ENCODE data around the gene CAMKMT. TPM values are rescaled to one million over a fixed set of nuclear protein-coding genes. Genes with fewer than 3 reads are reported as not detected.

The CAMKMT gene
- total RNA-seq, 3 donors from 2014 or later (not counting 1 experiment from before 2014, with no cell fraction given), result 18.1 to 25.0 (median 20.6) TPM

- H3K36me3 ChIP-seq (ENCODE audit: control insufficient read depth, insufficient read depth, low read length), result no peaks in the 10 kb centered on the region
- H3K4me1 Mint-ChIP-seq, result peaks cover 24 to 26% of the 10 kb centered on the region in 2 donors
- no peaks in the 10 kb centered on the region for H3K9me3 ChIP-seq (ENCODE audit: control insufficient read depth, insufficient read depth, low read length)
- H3K36me3 Mint-ChIP-seq, result peaks cover 9% of the 10 kb centered on the region
- DNase-seq (peak; percentile 26 to 29), ATAC-seq (peak; percentile 60 to 97 (median 76))
- intact Hi-C loops (cut with micrococcal nuclease), result no loop called here
- H3K27me3 ChIP-seq (ENCODE audit: control insufficient read depth, insufficient read depth, low read length), result no peaks in the 10 kb centered on the region
- H3K4me3 ChIP-seq (ENCODE audit: low read length), result no peak overlapping the region
- H3K27me3 Mint-ChIP-seq (ENCODE audit: low read depth in 2 of 2), result peaks cover 12 to 16% of the 10 kb centered on the region in 2 donors
- no peak overlapping the region for H3K27ac ChIP-seq (ENCODE audit: low read length)
- H3K27ac Mint-ChIP-seq, result no peak overlapping the region
- H3K9me3 Mint-ChIP-seq, result no peaks in the 10 kb centered on the region
- peak overlapping the region; percentile 17 for H3K4me3 Mint-ChIP-seq
- TF ChIP-seq, protein P1, sequence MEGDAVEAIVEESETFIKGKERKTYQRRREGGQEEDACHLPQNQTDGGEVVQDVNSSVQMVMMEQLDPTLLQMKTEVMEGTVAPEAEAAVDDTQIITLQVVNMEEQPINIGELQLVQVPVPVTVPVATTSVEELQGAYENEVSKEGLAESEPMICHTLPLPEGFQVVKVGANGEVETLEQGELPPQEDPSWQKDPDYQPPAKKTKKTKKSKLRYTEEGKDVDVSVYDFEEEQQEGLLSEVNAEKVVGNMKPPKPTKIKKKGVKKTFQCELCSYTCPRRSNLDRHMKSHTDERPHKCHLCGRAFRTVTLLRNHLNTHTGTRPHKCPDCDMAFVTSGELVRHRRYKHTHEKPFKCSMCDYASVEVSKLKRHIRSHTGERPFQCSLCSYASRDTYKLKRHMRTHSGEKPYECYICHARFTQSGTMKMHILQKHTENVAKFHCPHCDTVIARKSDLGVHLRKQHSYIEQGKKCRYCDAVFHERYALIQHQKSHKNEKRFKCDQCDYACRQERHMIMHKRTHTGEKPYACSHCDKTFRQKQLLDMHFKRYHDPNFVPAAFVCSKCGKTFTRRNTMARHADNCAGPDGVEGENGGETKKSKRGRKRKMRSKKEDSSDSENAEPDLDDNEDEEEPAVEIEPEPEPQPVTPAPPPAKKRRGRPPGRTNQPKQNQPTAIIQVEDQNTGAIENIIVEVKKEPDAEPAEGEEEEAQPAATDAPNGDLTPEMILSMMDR (IDR thresholded peaks at IDR 0.05), result no peak
- WGBS (ENCODE audit: insufficient coverage), result 4% methylated on average over 2 of the region's 3 CpGs
- peaks cover 16% of the 10 kb centered on the region for H3K4me1 ChIP-seq (ENCODE audit: control insufficient read depth, insufficient read depth, low read length)
Measured at GRCh38 chr2:44753552-44754285, 392.0 kb downstream of the CAMKMT start.

- intact Hi-C loops (cut with micrococcal nuclease), result no loop called here
- peaks cover 13 to 20% of the 10 kb centered on the region in 2 donors for H3K4me1 Mint-ChIP-seq
- no peaks in the 10 kb centered on the region for H3K36me3 Mint-ChIP-seq
Measured at GRCh38 chr2:44758591-44758990, 396.8 kb downstream of the CAMKMT start.

GRCh38 chr2:44759823-44760222 is 398.1 kb downstream of the CAMKMT start:
- Histone ChIP-seq H3K27ac (ENCODE audit: low read length) (no peak overlapping the region), H3K4me1 (ENCODE audit: control insufficient read depth, insufficient read depth, low read length) (no peaks in the 10 kb centered on the region), H3K27me3 (ENCODE audit: control insufficient read depth, insufficient read depth, low read length) (no peaks in the 10 kb centered on the region), H3K4me3 (ENCODE audit: low read length) (no peak overlapping the region), H3K9me3 (ENCODE audit: control insufficient read depth, insufficient read depth, low read length) (no peaks in the 10 kb centered on the region), H3K36me3 (ENCODE audit: control insufficient read depth, insufficient read depth, low read length) (no peaks in the 10 kb centered on the region)
- Mint-ChIP-seq H3K9me3 (no peaks in the 10 kb centered on the region), H3K36me3 (no peaks in the 10 kb centered on the region), H3K4me3 (no peak overlapping the region), H3K27ac (no peak overlapping the region), H3K4me1 (peaks cover 8 to 15% of the 10 kb centered on the region in 2 donors), H3K27me3 (ENCODE audit: low read depth in 2 of 2) (peaks cover 16 to 26% of the 10 kb centered on the region in 2 donors)
- TF ChIP-seq, protein P1 (IDR thresholded peaks at IDR 0.05), result no peak
- DNase-seq (no peak), ATAC-seq (no peak)
- WGBS (ENCODE audit: insufficient coverage), result 98% methylated on average over 4 of the region's 5 CpGs
- intact Hi-C loops (cut with micrococcal nuclease), result no loop called here

More at GRCh38 chr2:44758591-44758990, 396.8 kb downstream of the CAMKMT start:
- peaks cover 13 to 26% of the 10 kb centered on the region in 2 donors for H3K27me3 Mint-ChIP-seq (ENCODE audit: low read depth in 2 of 2)
- Histone ChIP-seq H3K9me3 (ENCODE audit: control insufficient read depth, insufficient read depth, low read length) (no peaks in the 10 kb centered on the region), H3K27ac (ENCODE audit: low read length) (no peak overlapping the region), H3K36me3 (ENCODE audit: control insufficient read depth, insufficient read depth, low read length) (no peaks in the 10 kb centered on the region), H3K4me3 (ENCODE audit: low read length) (no peak overlapping the region), H3K27me3 (ENCODE audit: control insufficient read depth, insufficient read depth, low read length) (no peaks in the 10 kb centered on the region), H3K4me1 (ENCODE audit: control insufficient read depth, insufficient read depth, low read length) (peaks cover 1% of the 10 kb centered on the region)
- DNase-seq (no peak), ATAC-seq (no peak)
- H3K27ac Mint-ChIP-seq, result no peak overlapping the region
- no peaks in the 10 kb centered on the region for H3K9me3 Mint-ChIP-seq
- no peak overlapping the region for H3K4me3 Mint-ChIP-seq
- 100% methylated on average over 3 of the region's 4 CpGs for WGBS (ENCODE audit: insufficient coverage)
- TF ChIP-seq, protein P1 (IDR thresholded peaks at IDR 0.05), result no peak
